K562 (cell line): ENCODE measurements around the gene DNAAF1. TPM values are rescaled to one million over a fixed set of nuclear protein-coding genes. Genes with fewer than 3 reads are reported as not detected.

Experiments used
- ATAC-seq: fragments of 200-7000 bp; cut with Tn5 transposase; 3 replicates; pipeline ENCODE4 v1.9.1; 2020; ENCODE audit warnings: moderate library complexity
- BruUV-seq: library from RNA; stranded (reverse); fragments of 400-500 nt; replicated peaks from 2 replicates; lab custom pipeline; 2021; lab: Mats Ljungman, UMichigan
- CTCF ChIA-PET: fragments of 300-600 bp; formaldehyde crosslinking; extraction: SDS; loops from one replicate; lab custom pipeline; 2021; ENCODE audit warnings: low intra/inter-chr PET ratio; lab: Yijun Ruan, JAX
- POLR2A ChIA-PET: fragments of 300-600, 350-650 bp; sonication (Branson Sonifier 250); formaldehyde crosslinking; extraction: SDS; loops from one replicate; lab custom pipeline; 2021; ENCODE audit warnings: antibody characterized with exemption, inconsistent platforms; lab: Yijun Ruan, JAX
- DNase-seq, 4 experiments: peaks; one replicate each; pipeline versions ENCODE4 v3.0.0 to v3.0.0-alpha.2; 2011 to 2018; ENCODE audit warnings: low spot score in 3 of 4, mixed read lengths in 3 of 4; ENCODE audit errors: extremely low read depth in 1 of 4
- FAIRE-seq: peaks from 2 replicates; lab custom pipeline; 2011; peaks lifted over from hg19 to GRCh38; lab: Jason Lieb, UNC
- H2AFZ ChIP-seq: 2 replicates; pipeline ENCODE4 v1.6.0; 2011; ENCODE audit warnings: low read depth, low read length, control low read depth, inconsistent platforms
- H3K27ac ChIP-seq: fragments of 200-600 bp; 3 replicates; pipeline ENCODE4 v1.8.0; 2011; ENCODE audit warnings: low read depth, mild to moderate bottlenecking, control low read depth, inconsistent platforms, low read length, moderate library complexity, mixed read lengths; ENCODE audit errors: extremely low read depth
- H3K27me3 ChIP-seq, 2 experiments: fragments of 300-600 bp in 1 of 2; 2 replicates in 1 of 2; 3 replicates in 1 of 2; pipeline versions ENCODE4 v1.6.0 to v1.8.0; 2011; ENCODE audit warnings: inconsistent platforms in 2 of 2, low read length in 2 of 2, mild to moderate bottlenecking in 1 of 2, mixed read lengths in 1 of 2, moderate library complexity in 1 of 2; ENCODE audit not compliant: control insufficient read depth in 2 of 2, insufficient read depth in 2 of 2
- H3K36me3 ChIP-seq: fragments of 300-600 bp; 3 replicates; pipeline ENCODE4 v1.8.0; 2011; ENCODE audit warnings: mild to moderate bottlenecking, low read length, inconsistent platforms; ENCODE audit not compliant: control insufficient read depth, insufficient read depth
- H3K4me1 ChIP-seq, 2 experiments: fragments of 200-600 bp in 1 of 2; replicated peaks in 1 of 2; 2 replicates in 1 of 2; 3 replicates in 1 of 2; pipeline versions ENCODE4 v1.5.1 to v1.8.0; 2011; ENCODE audit warnings: inconsistent platforms in 2 of 2, low read length in 2 of 2, mild to moderate bottlenecking in 1 of 2, mixed read lengths in 1 of 2, moderate library complexity in 1 of 2; ENCODE audit not compliant: control insufficient read depth in 2 of 2, insufficient read depth in 2 of 2
- H3K4me2 ChIP-seq: 2 replicates; pipeline ENCODE4 v1.6.1; 2011; ENCODE audit warnings: low read length, control low read depth, inconsistent platforms, mixed read lengths; ENCODE audit not compliant: insufficient read depth
- H3K4me3 ChIP-seq: fragments of 200-600 bp; sonication (generic), shearing (Covaris generic); 2 replicates; pipeline ENCODE4 v1.5.1; 2016; ENCODE audit warnings: control low read depth, inconsistent platforms
- H3K79me2 ChIP-seq: fragments of 200-600 bp; 3 replicates; pipeline ENCODE4 v1.8.0; 2011; ENCODE audit warnings: low read length, inconsistent platforms; ENCODE audit not compliant: control insufficient read depth, insufficient read depth
- H3K9ac ChIP-seq, 2 experiments: 2 replicates each; pipeline versions ENCODE4 v1.6.0 to v1.6.1; 2011; ENCODE audit warnings: low read depth in 2 of 2, low read length in 2 of 2, control low read depth in 1 of 2, inconsistent platforms in 1 of 2, mild to moderate bottlenecking in 1 of 2, mixed read lengths in 1 of 2; ENCODE audit not compliant: insufficient read depth in 1 of 2
- H3K9me1 ChIP-seq: one replicate; pipeline ENCODE4 v1.6.0; 2011; ENCODE audit warnings: inconsistent platforms, mild to moderate bottlenecking, low read length, moderate library complexity; ENCODE audit not compliant: control insufficient read depth, insufficient read depth
- H3K9me3 ChIP-seq: replicated peaks from 2 replicates; pipeline ENCODE4 v1.5.1; 2011; ENCODE audit warnings: low read depth, low read length, inconsistent platforms; ENCODE audit not compliant: control insufficient read depth, insufficient read depth
- H4K20me1 ChIP-seq: replicated peaks from 2 replicates; pipeline ENCODE4 v1.6.1; 2011; ENCODE audit warnings: low read length, inconsistent platforms, mixed read lengths; ENCODE audit not compliant: control insufficient read depth, insufficient read depth
- CCNT2 ChIP-seq: IDR thresholded peaks from 2 replicates; pipeline ENCODE4 v1.6.1; 2011; ENCODE audit warnings: borderline replicate concordance, low read depth, mild to moderate bottlenecking, moderate library complexity, mixed read lengths, low read length; ENCODE audit not compliant: insufficient read length; ENCODE audit errors: extremely low read depth
- ERF ChIP-seq: fragments of 450-650 bp; formaldehyde crosslinking; IDR thresholded peaks from 2 replicates; pipeline ENCODE4 v1.4.0; 2020; ENCODE audit warnings: mild to moderate bottlenecking, mixed read lengths
- JUND ChIP-seq, 2 experiments: IDR thresholded peaks; 2 replicates in 1 of 2; 3 replicates in 1 of 2; pipeline ENCODE4 v1.6.1; 2011; ENCODE audit warnings: borderline replicate concordance in 2 of 2, low read depth in 2 of 2, low read length in 2 of 2, improper control_type of control experiment in 1 of 2, missing biosample characterization in 1 of 2, missing genetic modification characterization in 1 of 2, missing genetic modification reagents in 1 of 2
- MAFG ChIP-seq: fragments of 450-650 bp; conservative IDR thresholded peaks from 2 replicates; pipeline ENCODE4 v1.6.1; 2016; ENCODE audit warnings: missing genetic modification characterization, missing compliant biosample characterization
- PTTG1 ChIP-seq: fragments of 450-650 bp; IDR thresholded peaks from 2 replicates; pipeline ENCODE4 v1.6.1; 2016; ENCODE audit warnings: low read depth, mild to moderate bottlenecking, missing genetic modification characterization, missing compliant biosample characterization
- RBFOX2 ChIP-seq: fragments of 200-400 bp; formaldehyde crosslinking; IDR thresholded peaks from 2 replicates; pipeline ENCODE4 v1.6.1; 2017; ENCODE audit warnings: low read depth, mild to moderate bottlenecking, low read length, moderate library complexity
- SMAD3 ChIP-seq: fragments of 450-650 bp; formaldehyde crosslinking; conservative IDR thresholded peaks from 2 replicates; pipeline ENCODE4 v1.4.0; 2020; ENCODE audit warnings: mild to moderate bottlenecking
- TAF1 ChIP-seq: IDR thresholded peaks from 2 replicates; pipeline ENCODE4 v1.6.1; 2011; ENCODE audit warnings: mild to moderate bottlenecking, low read length, moderate library complexity; ENCODE audit not compliant: insufficient read depth, control insufficient read depth, severe bottlenecking; ENCODE audit errors: extremely low read depth
- ZC3H4 ChIP-seq: sonication (generic); formaldehyde crosslinking; IDR thresholded peaks from 2 replicates; pipeline ENCODE4 v1.9.0; 2021; ENCODE audit warnings: missing genetic modification reagents, borderline replicate concordance
- ZEB2 ChIP-seq: fragments of 450-650 bp; IDR thresholded peaks from 2 replicates; pipeline ENCODE4 v1.6.1; 2016
- ZNF23 ChIP-seq: fragments of 250-450 bp; sonication (Bioruptor Pico); IDR thresholded peaks from 2 replicates; pipeline ENCODE4 v1.4.0; 2020; ENCODE audit warnings: mild to moderate bottlenecking
- ZNF239 ChIP-seq: fragments of 250-450 bp; sonication (Bioruptor Pico); IDR thresholded peaks from 2 replicates; pipeline ENCODE4 v1.4.0; 2020; ENCODE audit warnings: mild to moderate bottlenecking
- ZNF324 ChIP-seq: fragments of 250-450 bp; sonication (Bioruptor Pico); IDR thresholded peaks from 2 replicates; pipeline ENCODE4 v1.4.0; 2020; ENCODE audit warnings: mild to moderate bottlenecking
- WGBS: fragments of 100-300 bp; shearing (Covaris generic); methylation state at CpG from one replicate; pipeline ENCODE4 v1.1.6; 2016; ENCODE audit warnings: low coverage, mixed read lengths; ENCODE audit not compliant: insufficient coverage; ENCODE audit errors: missing lambda C conversion rate; 5-methylcytosine and 5-hydroxymethylcytosine counted together
- in situ Hi-C: fragments of 300-500 bp; cut with MboI; formaldehyde crosslinking; loops from 4 replicates; pipeline ENCODE4 v1.15.0; 2018; ENCODE audit warnings: inconsistent platforms, mixed read lengths
- intact Hi-C: fragments of 100-400 bp; cut with micrococcal nuclease; formaldehyde crosslinking; loops from 2 replicates; pipeline ENCODE4 v1.14.2; 2022
- polyA plus RNA-seq, 8 experiments: library from polyadenylated mRNA; depleted of rRNA in 4 of 8; stranded (reverse) in 5 of 8; unstranded in 3 of 8; fragments of >200 nt; fragmentation: Nextera tagmentation in 2 of 8; fragmentation: Illumina TruSeq in 1 of 8; extraction: Ambion mirVana in 2 of 8; extraction: Trizol in 1 of 8; gene quantifications; 2 replicates each; pipeline versions ENCODE4 v1.2.1 to v1.2.3, GENCODE V29; 2011 to 2014; ENCODE audit warnings: inconsistent platforms in 1 of 8, missing spikeins in 1 of 8
- total RNA-seq, 7 experiments: library from RNA; depleted of rRNA in 6 of 7; stranded (reverse); fragments of >200 nt in 6 of 7; fragmentation: Illumina TruSeq in 2 of 7; extraction: Trizol in 2 of 7; gene quantifications; 2 replicates each; pipeline versions ENCODE4 v1.2.1 to v1.2.3, GENCODE V29; 2011 to 2021; ENCODE audit warnings: low replicate concordance in 1 of 7
- TF ChIP-seq, protein P1 (sequence below): fragments of 250-450 bp; sonication (Bioruptor Pico); IDR thresholded peaks from 2 replicates; pipeline ENCODE4 v1.8.0; 2021; ENCODE audit warnings: borderline replicate concordance, mild to moderate bottlenecking, moderate library complexity; ENCODE audit not compliant: poor library complexity, severe bottlenecking
- TF ChIP-seq, protein P2 (sequence below): fragments of 450-650 bp; IDR thresholded peaks from 2 replicates; pipeline ENCODE4 v1.7.0; 2016; ENCODE audit warnings: borderline replicate concordance
- TF ChIP-seq, protein P3 (sequence below): fragments of 200-800 bp; sonication (Bioruptor generic); IDR thresholded peaks from 2 replicates; pipeline ENCODE4 v1.6.1; 2017; ENCODE audit warnings: missing genetic modification characterization, missing compliant biosample characterization
- TF ChIP-seq, protein P4 (sequence below): sonication (generic); formaldehyde crosslinking; IDR thresholded peaks from 2 replicates; pipeline ENCODE4 v1.5.0; 2020; ENCODE audit warnings: missing genetic modification reagents

The DNAAF1 gene
- total and polyA plus RNA-seq, 9 of the 15 experiments (the other 6 are each of a cell fraction or from before 2014, with no cell fraction given) = 0.01 TPM; not detected in 8

DNA sequence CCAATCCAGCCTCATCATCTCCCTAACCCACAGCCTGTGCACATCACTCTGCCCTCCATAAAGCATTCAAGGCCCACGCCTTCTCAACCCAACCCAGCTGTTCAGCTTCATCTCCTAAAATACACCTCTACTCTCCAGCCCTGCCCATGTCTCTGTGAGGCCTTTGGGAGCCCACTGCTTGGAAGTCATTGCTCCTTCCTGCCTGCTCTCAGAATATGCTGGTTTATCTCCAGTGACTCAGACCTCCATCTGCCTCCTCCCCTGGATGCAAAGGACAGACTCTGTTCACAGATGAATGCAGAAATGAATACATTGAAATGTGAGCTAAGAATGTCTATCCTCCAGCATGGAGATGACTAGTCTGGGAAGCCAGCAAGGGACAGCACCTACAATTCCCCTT, 75.7 kb downstream of the DNAAF1 start (continued):
- peak; percentile 18; the same call in 1 of the 2 replicates for TF ChIP-seq JUND (IDR thresholded peaks at IDR 0.05; ENCODE audit: borderline replicate concordance, low read depth, low read length)
- TF ChIP-seq JUND (tag; IDR thresholded peaks at IDR 0.05; ENCODE audit: borderline replicate concordance, low read depth, low read length) = no peak

DNA sequence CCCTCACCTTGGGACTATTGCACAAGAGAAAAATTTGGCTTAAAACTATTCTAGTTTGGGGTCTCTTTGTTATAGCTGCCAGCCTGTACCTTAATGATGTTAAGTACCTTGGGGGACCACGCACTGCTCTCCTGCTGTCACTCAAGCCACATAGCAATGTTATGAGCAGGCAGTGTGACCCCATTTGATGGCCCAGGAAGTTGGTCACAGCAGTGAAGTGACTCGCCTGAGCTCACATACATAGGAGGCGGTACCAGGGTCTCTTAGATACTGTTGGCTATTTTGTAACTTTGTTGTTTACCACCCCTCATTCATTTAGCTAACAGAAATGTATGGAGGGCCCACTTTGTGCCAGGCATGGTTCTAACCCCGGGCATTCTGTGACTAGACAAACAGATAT, 78.3 kb downstream of the DNAAF1 start:
- no peak overlapping the region for H2AFZ ChIP-seq
- H3K9me3 ChIP-seq = no peaks in the 10 kb centered on the region
- intact Hi-C loops = no loop called here
- no peak overlapping the region for H3K4me3 ChIP-seq
- H3K36me3 ChIP-seq = no peaks in the 10 kb centered on the region
- no peaks in the 10 kb centered on the region for H3K9me1 ChIP-seq
- no peaks in the 10 kb centered on the region for H3K79me2 ChIP-seq
- H3K4me1 ChIP-seq = peaks cover 10 to 13% of the 10 kb centered on the region in 2 experiments
- no peak for DNase-seq
- peaks cover 60 to 77% of the 10 kb centered on the region in 2 experiments for H3K27me3 ChIP-seq
- BruUV-seq = no TSS peak
- peaks cover 8% of the 10 kb centered on the region; the same call in 1 of the 2 replicates for H4K20me1 ChIP-seq
- ChIA-PET CTCF (no interaction called here), POLR2A (no interaction called here)
- no peak overlapping the region for H3K27ac ChIP-seq
- in situ Hi-C loops = no loop called here
- H3K9ac ChIP-seq = no peak overlapping the region
- FAIRE-seq = no peak
- no peak overlapping the region for H3K4me2 ChIP-seq
- WGBS = 0% methylated on average over 4 of the region's 4 CpGs
- no peak for ATAC-seq
- TF ChIP-seq, protein P1, sequence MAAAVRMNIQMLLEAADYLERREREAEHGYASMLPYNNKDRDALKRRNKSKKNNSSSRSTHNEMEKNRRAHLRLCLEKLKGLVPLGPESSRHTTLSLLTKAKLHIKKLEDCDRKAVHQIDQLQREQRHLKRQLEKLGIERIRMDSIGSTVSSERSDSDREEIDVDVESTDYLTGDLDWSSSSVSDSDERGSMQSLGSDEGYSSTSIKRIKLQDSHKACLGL (CRISPR knock-in tag) = no peak
- TF ChIP-seq, protein P2, sequence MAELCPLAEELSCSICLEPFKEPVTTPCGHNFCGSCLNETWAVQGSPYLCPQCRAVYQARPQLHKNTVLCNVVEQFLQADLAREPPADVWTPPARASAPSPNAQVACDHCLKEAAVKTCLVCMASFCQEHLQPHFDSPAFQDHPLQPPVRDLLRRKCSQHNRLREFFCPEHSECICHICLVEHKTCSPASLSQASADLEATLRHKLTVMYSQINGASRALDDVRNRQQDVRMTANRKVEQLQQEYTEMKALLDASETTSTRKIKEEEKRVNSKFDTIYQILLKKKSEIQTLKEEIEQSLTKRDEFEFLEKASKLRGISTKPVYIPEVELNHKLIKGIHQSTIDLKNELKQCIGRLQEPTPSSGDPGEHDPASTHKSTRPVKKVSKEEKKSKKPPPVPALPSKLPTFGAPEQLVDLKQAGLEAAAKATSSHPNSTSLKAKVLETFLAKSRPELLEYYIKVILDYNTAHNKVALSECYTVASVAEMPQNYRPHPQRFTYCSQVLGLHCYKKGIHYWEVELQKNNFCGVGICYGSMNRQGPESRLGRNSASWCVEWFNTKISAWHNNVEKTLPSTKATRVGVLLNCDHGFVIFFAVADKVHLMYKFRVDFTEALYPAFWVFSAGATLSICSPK = no peak
- TF ChIP-seq ZNF239 (no peak), RBFOX2 (no peak), CCNT2 (no peak), ZC3H4 (CRISPR knock-in tag) (no peak), MAFG (tag) (no peak), PTTG1 (tag) (no peak), SMAD3 (CRISPR knock-in tag) (no peak), TAF1 (no peak), ZNF23 (CRISPR knock-in tag) (no peak), ZNF324 (no peak), ZEB2 (no peak), ERF (CRISPR knock-in tag) (no peak)
- TF ChIP-seq, protein P3, sequence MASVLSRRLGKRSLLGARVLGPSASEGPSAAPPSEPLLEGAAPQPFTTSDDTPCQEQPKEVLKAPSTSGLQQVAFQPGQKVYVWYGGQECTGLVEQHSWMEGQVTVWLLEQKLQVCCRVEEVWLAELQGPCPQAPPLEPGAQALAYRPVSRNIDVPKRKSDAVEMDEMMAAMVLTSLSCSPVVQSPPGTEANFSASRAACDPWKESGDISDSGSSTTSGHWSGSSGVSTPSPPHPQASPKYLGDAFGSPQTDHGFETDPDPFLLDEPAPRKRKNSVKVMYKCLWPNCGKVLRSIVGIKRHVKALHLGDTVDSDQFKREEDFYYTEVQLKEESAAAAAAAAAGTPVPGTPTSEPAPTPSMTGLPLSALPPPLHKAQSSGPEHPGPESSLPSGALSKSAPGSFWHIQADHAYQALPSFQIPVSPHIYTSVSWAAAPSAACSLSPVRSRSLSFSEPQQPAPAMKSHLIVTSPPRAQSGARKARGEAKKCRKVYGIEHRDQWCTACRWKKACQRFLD = no peak
- TF ChIP-seq, protein P4, sequence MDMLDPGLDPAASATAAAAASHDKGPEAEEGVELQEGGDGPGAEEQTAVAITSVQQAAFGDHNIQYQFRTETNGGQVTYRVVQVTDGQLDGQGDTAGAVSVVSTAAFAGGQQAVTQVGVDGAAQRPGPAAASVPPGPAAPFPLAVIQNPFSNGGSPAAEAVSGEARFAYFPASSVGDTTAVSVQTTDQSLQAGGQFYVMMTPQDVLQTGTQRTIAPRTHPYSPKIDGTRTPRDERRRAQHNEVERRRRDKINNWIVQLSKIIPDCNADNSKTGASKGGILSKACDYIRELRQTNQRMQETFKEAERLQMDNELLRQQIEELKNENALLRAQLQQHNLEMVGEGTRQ (CRISPR knock-in tag) = no peak
